Measurements from ENCODE around the gene MAML3. TPM values are rescaled to one million over a fixed set of nuclear protein-coding genes. Genes with fewer than 3 reads are reported as not detected.

MAML3 gene
- total RNA-seq, 2 donors from 2014 or later: 2.6 to 5.8 TPM

GRCh38 chr4:139736661-139737060, 417.3 kb downstream of the MAML3 start:
- no peak for TF ChIP-seq CTCF (IDR thresholded peaks at IDR 0.05)
- Histone ChIP-seq H3K27me3 (no peaks in the 10 kb centered on the region), H3K36me3 (no peaks in the 10 kb centered on the region), H3K4me1 (peaks cover 0 to 58% of the 10 kb centered on the region in 2 donors), H3K4me3 (no peak overlapping the region), H3K27ac (peak overlapping the region in 1 of 2 donors; percentile 87), H3K9me3 (no peaks in the 10 kb centered on the region)
- peak; percentile 53 for DNase-seq (ENCODE audit: low spot score)

DNA sequence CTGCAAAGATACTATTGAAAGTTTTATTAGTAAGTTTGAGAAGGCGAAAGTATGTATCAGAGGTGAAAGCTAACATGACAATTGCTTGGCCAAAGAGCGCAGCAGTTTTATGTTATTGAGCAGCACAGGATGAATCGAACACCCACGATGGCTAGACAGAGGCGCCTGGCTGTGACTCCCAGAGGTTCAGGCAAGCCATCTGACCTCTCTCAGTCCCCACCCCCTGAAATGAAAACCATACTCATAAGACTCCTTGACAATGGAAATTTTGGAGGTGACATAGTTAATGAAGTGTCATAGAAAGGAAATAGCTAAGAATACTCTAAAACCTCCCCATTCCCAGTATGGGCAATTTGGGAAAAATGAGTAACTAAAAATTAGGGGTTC, 417.7 kb downstream of the MAML3 start:
- Histone ChIP-seq H3K9me3 (no peaks in the 10 kb centered on the region), H3K36me3 (no peaks in the 10 kb centered on the region), H3K27me3 (no peaks in the 10 kb centered on the region), H3K4me1 (peaks cover 0 to 56% of the 10 kb centered on the region in 2 donors), H3K27ac (peak overlapping the region in 1 of 2 donors; percentile 87), H3K4me3 (no peak overlapping the region)
- no peak for TF ChIP-seq CTCF (IDR thresholded peaks at IDR 0.05)
- peak; percentile 54 for DNase-seq (ENCODE audit: low spot score)

DNA sequence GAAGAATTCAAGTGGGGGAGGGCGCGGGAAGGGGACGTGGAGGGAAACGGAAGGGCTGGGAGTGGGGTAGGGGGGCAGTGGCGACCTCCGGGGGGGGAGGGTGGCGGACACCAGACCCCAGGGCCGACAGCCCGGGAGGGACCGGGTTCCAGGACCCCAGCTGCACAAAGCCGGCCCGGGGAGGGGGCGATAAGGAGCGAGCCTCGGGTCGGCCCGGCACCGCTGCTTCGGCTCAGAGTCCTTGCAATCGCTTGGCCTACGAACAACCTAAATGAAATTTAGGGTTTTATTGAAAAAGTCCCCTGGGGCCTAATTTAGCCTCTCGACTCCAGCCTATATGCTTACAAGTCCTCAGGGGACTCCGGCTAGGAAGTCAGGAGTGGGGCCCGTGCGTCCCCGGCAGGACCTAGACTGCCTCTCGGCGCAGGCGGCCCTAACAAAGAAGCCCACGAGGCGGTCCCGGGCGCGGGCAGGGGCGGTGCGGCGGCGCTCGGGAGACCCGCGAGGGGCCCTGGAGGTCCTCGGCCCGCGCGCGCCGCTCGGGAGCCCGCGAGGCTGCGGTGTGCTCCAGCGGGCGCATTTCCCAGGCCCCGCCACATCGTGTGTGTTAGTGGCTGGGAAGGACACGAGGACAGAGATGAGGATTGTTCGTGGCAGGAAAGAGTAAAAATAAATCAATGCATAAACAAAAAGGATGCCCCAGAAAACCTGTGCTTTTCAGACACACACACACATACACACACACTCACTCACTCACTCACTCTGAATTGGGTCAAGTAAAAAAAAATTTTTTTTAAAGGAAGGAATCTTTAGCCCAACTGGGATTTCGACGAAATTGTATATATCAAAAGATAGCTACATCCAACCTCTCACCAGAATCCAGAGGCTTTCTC, 418.4 kb downstream of the MAML3 start:
- Histone ChIP-seq H3K4me1 (peaks cover 0 to 49% of the 10 kb centered on the region in 2 donors), H3K4me3 (peak overlapping the region; percentile 36 to 54), H3K9me3 (no peaks in the 10 kb centered on the region), H3K36me3 (no peaks in the 10 kb centered on the region), H3K27me3 (no peaks in the 10 kb centered on the region), H3K27ac (peak overlapping the region; percentile 82 to 87)
- peak; percentile 57 for DNase-seq (ENCODE audit: low spot score)
- TF ChIP-seq CTCF (IDR thresholded peaks at IDR 0.05): no peak

GRCh38 chr4:139734875-139735380, 419.1 kb downstream of the MAML3 start:
- Histone ChIP-seq H3K27ac (peak overlapping the region; percentile 82 to 87), H3K9me3 (no peaks in the 10 kb centered on the region), H3K4me3 (peak overlapping the region; percentile 36 to 54), H3K36me3 (no peaks in the 10 kb centered on the region), H3K27me3 (no peaks in the 10 kb centered on the region), H3K4me1 (peaks cover 0 to 42% of the 10 kb centered on the region in 2 donors)
- DNase-seq (ENCODE audit: low spot score): peak; percentile 90
- TF ChIP-seq CTCF (IDR thresholded peaks at IDR 0.05): peak; percentile 78 to 97

DNA sequence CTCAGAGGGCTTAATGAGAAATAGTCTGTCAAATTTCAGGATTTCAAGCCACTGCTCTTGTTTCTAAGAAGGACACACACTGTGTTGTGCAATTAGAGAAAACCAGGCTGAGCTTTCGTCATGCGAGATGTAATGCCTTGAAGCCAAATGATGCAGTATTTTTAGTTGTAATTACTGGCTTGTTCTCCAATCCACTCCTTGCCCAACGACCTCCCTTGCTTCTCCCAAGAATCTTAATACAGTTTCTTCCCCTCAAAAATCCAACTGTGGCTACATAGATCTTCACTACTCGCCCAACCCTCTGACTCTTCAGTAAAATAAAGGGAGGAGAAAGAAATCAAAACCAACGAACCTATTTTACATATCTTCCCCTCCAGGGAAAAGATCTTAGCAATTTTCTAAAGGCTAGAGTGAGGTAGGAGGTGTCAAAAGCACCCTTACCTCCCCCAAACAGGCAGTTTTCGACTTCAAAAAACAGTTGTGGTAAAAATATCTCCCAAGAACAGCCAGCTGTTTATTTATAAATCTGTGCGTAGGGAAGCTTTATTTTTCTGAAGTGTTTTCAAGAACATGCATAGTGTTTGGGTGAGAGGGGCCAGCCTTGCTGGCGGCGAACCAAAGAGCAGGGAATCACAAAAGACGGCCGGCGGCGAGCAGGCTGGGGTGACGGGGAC, 419.6 kb downstream of the MAML3 start:
- H3K4me1 ChIP-seq: peaks cover 0 to 39% of the 10 kb centered on the region in 2 donors
- TF ChIP-seq CTCF (IDR thresholded peaks at IDR 0.05): no peak
- H3K9me3 ChIP-seq: no peaks in the 10 kb centered on the region
- peak overlapping the region; percentile 82 to 87 for H3K27ac ChIP-seq
- H3K36me3 ChIP-seq: no peaks in the 10 kb centered on the region
- no peaks in the 10 kb centered on the region for H3K27me3 ChIP-seq
- DNase-seq (ENCODE audit: low spot score): peak; percentile 76
- H3K4me3 ChIP-seq: peak overlapping the region; percentile 36 to 54
